Bronchus fibroblast of lung (primary cell): ENCODE measurements around the gene PDIA6. TPM values are rescaled to one million over a fixed set of nuclear protein-coding genes. Genes with fewer than 3 reads are reported as not detected.

Experiments
- total RNA-seq: library from RNA; depleted of rRNA; stranded (reverse); fragments of >200 nt; gene quantifications from 2 replicates; pipeline ENCODE4 v1.2.3, GENCODE V29; 2015

Gene PDIA6, protein sequence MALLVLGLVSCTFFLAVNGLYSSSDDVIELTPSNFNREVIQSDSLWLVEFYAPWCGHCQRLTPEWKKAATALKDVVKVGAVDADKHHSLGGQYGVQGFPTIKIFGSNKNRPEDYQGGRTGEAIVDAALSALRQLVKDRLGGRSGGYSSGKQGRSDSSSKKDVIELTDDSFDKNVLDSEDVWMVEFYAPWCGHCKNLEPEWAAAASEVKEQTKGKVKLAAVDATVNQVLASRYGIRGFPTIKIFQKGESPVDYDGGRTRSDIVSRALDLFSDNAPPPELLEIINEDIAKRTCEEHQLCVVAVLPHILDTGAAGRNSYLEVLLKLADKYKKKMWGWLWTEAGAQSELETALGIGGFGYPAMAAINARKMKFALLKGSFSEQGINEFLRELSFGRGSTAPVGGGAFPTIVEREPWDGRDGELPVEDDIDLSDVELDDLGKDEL
- total RNA-seq = 238 and 261 TPM in 2 replicates

DNA sequence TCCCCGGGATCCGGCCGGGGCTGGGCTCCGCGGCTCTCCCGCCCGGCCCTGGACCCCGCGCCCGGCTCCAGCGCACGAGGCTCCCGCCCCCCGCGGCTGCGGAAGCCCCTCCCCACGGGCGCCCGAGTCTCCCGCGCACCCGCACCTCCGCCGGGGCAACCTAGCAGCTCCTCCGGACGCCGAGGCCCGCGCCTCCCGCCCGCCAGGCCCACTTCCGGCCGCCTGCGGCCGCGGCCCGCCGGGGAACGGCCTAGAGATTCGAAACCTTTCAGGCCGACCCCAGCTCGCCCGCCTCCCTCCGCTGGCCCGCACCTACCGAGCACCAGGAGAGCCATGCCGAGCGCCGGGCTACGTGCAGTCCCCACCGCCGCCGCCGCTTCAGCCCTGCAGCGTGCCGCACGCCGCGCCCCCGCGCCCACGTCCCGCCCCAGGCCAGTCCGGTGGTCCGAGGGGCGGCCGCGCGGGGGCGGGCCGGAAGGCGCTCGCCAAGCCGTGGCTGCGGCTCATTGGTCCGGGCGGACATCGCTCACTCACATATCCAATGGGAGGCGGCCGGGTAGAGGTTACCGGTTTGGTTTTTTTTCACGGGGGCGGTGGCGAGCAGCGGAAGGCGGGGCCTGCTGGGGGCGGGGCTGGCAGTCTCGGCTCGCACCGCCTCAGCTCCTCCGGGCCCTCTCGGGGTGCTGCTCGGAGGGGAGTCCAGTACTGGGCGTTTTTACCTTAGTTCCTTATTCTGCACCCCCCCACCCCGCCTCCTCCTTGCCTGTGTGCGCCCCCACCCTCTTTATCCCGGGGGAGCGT lies at the start of gene PDIA6:
Gene PDIA6, minus strand, starts transcription at position 424 of the 801 bp plus-strand sequence. Its CDS starts 89 bp downstream, at position 335.

Other genes with a start within 250 kb of the PDIA6 start
- gene NOL10, start 122.8 kb downstream of the PDIA6 start, total RNA-seq = 27.5 and 38.7 TPM in 2 replicates
- gene ATP6V1C2, start 91.2 kb downstream of the PDIA6 start, total RNA-seq = not detected in 2 replicates
- gene KCNF1, start 99.1 kb upstream of the PDIA6 start, total RNA-seq = 0.50 and 0.59 TPM in 2 replicates